ENCODE measurements around the gene SYCP3.
A peak's percentile ranks its signal among the peaks of the same experiment; 100 is the strongest.
"Not testable (repeated sequence)": the region's sequence is repeated elsewhere in the genome, so short reads cannot be mapped to it uniquely, and the experiment has no call there.

Gene SYCP3

DNA sequence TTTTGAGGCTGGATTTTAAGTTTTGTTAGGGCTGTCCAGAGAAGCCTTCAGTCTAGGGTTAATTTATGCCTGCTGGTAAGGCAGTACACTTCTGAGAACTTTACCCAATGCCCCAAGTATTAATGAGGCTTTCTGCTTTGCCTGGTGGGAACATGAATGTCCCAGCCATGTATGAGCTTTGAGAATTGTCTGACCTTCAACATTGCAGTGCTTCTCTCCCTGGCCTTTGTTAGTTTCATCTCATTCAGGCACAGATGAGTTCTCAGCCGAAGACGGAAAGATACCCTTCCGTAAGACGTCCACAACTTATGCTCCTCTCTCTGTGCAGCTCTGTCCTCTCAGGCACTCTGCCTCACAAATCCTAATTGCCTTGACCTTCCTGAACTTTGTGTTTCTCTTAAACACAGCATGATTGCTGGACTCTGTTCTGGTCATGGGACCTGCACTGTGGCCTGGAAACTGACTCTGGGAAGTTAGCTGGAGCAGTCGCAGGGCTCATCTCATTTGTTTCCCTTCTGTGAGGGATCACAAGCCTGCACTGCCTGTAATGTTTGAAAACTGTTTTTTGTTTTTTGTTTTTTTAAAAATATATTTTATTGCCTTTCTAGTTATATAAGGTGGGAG lies 26.1 kb downstream of the SYCP3 start:
- DNase-seq (ENCODE audit: low read depth in 2 of 2), result no peak

DNA sequence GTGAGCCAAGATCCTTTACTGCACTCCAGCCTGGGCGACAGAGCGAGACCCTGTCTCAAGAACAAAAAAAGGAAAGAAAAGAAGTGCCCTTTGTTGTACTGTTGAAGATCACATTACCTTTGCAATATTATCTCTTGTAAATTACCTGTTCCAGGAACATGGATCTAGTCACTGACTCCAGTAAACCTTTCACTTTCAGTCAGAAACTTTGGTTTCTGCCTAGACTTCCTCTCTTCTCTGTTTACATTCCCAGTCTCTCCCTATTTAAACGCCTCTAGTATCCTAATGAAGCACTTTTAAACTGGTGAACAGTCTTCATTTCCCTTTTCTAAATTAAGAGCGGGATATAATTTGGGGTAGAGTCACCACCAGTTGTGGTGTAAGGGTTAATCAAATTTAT lies 29.0 kb downstream of the SYCP3 start:
- DNase-seq (ENCODE audit: low read depth in 2 of 2), result no peak

DNA sequence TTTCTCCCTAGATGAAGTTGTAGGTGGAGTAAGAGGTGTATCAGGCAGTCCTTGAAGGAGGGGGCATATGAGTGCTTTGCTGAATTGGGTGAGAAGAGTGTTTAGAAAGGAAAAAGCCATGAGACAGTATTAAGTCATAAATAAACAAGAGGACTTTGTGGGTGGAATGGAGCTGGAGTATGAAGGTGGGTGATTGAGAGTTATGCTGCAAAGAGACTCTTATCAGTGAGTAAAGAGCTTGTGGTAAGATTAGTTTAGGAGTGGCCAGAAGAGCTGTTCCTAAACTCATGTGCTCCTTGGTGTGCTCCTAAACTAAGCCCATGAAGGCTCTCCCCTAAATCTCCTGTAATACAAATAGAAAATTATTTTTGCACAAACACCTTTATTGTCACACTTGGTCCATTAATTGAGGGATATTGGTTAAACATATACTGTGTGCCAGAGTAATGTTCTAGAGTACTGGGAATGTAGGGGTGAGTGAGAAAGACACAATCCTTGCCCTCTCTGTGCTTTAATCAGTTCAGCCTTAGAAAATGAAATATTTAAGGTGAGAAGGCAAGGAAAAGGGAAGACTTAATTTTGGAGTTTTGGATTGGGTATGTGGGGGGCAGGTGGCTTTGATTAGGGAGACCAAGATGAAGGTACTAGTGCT lies 32.0 kb downstream of the SYCP3 start:
- no peak for DNase-seq (ENCODE audit: low read depth in 2 of 2)

DNA sequence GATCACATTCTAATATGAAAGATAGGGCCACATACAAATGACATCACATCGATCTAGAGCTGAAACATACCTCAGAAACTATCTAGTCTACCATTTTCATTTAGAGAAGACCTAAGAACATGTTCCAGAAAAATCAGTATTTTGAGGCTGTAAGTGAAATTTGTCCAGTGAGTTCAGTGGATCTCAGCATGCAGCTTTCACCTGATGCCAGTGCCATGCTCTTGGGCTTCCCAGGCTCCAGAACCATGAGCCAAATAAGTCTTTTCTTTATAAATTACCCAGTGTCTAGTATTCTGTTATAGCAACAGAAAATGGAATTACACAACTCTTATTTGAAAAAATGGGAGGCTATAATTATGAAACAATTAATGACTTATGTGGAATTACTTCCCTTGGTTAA lies 32.9 kb downstream of the SYCP3 start:
- DNase-seq (ENCODE audit: low read depth in 2 of 2), result no peak

DNA sequence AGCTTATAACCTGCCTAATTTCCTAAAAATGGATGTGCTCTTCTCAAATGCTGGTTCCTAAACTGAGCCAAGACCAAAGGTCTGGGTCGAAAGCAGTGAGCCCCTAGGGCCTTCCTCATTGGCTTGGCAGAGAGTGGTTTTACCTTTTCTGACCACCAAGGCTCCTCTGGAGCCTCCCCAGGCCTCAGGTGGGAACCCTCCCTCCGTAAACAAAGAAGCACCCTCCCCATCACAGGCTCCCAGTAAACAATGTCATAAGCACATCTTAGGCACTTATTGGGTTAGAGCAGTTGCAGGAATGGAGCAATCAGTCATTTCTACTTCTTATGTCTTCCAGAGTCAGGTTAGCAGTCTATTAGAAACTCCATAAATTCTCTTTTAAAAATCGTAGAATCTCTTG lies 35.8 kb downstream of the SYCP3 start:
- DNase-seq (ENCODE audit: low read depth in 2 of 2), result no peak

DNA sequence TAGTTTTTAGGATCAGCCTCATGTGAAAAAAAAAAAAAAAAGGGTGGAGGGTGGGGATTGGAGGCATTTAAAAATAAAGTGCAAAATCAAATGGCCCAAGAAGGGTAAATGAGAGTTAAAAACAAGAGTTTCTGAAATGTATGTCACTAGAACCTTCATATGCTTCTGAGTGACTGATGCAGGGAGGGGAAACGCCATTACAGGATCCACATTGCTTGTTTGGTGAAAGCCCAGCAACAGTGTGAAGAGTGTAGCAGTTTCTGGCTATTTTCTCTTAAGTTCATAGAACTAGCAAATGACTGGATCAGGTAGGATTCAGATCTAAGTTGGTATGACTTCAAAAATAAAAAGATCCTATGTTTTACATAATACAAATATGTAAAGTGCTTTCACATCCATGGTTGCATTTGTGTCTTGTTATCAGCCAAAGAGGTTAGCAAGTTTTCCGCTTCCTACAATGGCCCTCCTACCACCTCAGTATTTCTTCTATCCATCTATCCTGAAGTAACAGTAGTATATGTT lies 38.9 kb downstream of the SYCP3 start:
- DNase-seq (ENCODE audit: low read depth in 2 of 2), result no peak

DNA sequence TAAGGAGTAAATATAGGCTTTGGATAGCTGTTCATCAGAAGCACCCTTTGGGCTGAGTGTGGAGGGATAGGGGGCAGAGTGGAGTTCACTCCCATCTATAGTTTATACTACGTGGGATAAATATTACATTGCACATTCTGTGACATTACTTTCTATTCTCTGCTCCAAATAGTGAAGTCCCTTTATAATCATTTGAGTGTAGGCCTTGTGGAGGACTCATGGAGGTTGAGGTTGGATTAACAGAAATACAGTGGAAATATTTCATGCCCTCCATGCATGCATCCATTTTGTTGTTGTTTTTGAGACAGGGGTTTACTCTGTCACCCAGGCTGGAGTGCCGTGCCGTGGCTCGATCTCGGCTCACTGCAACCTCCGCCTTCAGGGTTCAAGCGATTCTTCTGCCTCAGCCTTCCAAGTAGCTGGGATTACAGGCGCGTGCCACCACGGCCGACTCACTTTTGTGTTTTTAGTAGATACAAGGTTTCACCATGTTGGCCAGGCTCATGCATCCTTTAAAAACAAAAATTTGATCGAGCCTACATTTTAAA lies 40.4 kb downstream of the SYCP3 start:
- no peak for DNase-seq (ENCODE audit: low read depth in 2 of 2)

DNA sequence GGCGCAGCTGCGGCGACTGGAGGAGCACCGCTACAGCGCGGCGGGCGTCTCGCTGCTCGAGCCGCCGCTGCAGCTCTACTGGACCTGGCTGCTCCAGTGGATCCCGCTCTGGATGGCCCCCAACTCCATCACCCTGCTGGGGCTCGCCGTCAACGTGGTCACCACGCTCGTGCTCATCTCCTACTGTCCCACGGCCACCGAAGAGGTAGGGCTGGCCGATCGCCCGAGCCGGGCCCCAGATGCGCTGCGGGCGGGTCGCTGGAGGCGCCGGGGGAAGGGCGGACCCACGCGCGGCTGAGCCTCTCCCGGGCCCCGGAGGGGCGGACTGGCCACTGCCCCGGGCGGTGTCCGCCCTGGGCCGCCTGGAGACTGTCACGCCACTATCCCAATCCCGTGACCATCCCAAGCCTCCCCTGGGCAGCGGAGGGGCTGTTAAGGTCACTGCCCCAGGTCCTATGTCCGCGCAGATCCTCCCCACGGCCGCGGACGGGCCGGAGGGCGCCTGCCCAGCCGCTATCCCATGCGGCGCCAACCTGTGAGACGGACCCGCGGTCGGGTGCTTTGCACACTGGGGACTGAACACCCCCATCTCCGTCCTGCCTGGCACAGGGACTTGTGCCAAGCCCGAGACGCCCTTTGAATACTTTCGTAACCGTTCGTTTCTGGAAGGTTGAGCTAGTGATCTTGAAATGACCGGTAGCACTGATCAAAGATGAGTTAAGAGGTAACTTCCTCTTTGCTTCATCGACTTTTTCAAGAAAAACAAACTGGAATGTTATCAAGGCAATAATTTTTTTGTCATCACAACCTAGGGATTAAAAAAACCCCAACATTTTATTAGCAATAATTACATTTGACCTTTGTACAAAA lies 41.1 kb downstream of the SYCP3 start:
- DNase-seq (ENCODE audit: low read depth in 2 of 2), result no peak

DNA sequence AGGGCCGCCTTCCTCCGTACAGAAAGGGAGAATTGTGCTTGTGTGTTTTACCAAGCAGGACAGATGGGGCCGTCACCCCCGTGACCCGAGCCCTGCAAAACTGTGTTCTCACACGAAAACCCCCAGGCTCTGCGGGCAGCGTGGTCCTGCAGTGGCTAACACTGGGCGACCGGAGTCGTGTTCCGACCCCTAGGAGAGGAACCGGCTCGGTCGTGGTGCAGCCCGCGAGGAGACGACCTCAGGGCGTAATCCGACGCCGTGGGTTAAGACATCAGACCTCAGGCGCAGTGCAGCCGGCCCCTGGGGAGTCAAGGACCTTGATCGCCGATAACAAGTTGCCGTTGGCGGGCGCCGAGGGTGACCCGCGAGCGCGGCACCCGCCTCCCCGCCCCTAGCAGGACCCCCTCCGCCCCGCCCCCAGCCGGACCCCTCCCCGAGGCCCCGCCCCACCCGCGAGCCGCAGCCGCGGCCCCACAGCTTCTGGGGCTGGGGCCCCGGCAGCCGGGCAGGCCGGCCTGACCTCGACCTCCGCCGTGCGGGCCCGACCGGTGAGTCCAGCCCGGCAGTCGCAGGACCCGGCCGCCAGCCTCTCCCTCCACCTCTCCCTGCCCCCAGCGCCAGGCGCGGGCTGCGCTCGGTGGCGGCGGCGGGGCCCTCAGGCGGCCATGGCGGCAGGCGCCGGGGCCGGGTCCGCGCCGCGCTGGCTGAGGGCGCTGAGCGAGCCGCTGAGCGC lies 41.9 kb downstream of the SYCP3 start, which contains the start of gene CHPT1:
TSS of gene CHPT1 (plus strand) at position 444 of the 733 bp plus-strand sequence. CDS start at position 666, 222 bp downstream.
- peak; percentile 13 to 19 for DNase-seq (ENCODE audit: low read depth in 2 of 2)

DNA sequence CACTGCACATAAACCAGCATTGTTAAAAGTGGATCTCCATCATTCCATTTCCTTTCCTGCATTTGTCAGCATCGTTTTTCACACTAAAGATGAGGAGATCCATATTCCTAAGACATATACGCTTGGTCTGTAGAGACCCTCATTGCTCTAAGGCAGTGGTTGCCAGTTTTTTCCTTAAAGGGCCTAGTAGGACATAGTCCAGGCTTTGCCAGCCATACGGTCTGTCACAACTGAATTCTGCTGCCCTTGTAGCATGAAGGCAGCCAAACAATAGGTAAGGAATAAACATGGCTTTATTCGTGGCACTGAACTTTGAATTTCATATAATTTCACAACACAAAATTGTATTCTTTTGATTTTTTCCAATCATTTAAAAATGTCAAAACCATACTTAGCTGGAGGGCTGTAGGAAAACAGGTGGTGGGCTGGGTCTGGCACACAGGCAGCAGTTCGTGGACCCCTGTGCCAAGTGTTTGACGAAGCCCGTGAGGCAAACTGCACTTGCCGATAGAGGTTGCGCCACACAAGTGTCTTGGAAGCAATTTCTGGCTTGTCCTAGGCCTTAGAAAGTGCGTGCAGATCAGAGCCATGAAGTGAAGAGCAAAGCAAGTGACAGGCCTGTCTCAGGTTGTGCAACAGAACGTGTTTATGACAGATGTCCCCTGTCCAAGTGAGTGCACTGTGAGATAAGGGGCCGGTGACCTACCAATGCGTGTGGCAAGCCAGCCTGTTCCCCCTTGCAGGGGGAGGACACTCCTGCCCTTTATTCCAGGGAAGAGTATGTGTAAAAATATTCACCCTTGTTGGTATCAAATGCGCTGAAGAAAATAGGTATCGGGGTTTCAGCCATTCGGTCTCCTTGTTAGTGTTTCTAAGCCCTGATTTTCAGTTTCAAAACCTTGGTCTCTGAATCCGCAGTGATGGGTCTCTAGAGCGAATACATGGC lies 42.7 kb downstream of the SYCP3 start:
- DNase-seq (ENCODE audit: low read depth in 2 of 2), result no peak

DNA sequence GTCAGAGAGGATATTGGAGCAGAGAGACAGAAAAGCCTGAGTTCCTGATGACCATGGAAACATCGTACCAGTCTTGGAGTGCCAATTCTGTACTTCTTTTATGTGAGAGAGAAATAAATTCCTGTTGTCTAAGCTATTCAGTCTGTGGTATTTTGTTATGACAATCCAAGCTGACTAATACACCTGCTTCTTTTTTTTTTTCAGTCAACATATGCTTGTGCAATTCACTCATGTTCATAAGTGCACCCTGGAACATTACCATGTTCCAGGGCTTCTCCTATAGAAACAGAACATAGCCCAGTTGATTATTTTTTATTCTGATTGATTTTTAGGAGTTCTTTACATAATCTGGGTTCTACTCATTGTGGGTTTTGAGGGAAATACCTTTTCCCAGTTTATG lies 43.6 kb downstream of the SYCP3 start:
- no peak for DNase-seq (ENCODE audit: low read depth in 2 of 2)

DNA sequence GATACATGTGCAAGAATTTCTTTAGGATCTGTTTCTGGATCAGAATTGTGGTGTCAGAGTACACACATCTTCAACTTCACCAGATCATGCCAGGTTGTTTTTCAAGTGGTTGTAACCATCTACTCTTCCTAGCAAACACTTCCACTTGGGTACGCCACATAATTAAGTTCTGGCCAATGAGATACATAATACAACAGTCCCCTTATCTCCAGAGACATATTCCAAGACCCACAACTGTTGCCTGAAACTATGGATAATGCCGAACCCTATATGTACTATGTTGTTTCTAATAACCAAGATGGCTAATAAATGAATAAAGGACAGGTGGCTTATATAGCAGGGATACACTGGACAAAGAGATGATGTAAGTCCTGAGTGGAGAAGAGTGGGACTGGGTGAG lies 44.3 kb downstream of the SYCP3 start:
- no peak for DNase-seq (ENCODE audit: low read depth in 2 of 2)

DNA sequence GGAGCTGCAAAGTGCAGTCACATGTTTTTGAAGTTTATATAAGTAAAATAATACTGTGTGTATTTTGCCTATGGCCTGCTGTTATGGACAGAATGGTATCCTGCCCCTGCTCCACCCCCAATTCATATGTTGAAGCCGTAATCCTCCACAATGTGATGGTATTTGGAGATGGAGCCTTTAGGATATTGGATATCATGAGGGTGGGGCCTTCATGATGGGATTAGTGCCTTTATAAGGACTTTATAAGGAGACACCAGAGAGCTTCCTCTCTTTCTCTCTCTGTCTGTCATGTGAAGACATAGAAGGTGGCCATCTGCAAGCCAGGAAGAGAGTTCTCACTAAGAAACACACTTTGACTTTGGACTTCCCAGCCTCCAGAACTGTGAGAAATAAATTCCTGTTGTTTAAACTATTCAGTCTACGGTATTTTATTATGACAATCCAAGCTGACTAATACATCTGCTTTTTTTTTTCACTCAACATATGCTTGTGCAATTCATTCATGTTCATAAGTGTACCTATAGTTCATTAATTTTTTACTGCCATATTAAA lies 44.9 kb downstream of the SYCP3 start:
- DNase-seq (ENCODE audit: low read depth in 2 of 2), result no peak

DNA sequence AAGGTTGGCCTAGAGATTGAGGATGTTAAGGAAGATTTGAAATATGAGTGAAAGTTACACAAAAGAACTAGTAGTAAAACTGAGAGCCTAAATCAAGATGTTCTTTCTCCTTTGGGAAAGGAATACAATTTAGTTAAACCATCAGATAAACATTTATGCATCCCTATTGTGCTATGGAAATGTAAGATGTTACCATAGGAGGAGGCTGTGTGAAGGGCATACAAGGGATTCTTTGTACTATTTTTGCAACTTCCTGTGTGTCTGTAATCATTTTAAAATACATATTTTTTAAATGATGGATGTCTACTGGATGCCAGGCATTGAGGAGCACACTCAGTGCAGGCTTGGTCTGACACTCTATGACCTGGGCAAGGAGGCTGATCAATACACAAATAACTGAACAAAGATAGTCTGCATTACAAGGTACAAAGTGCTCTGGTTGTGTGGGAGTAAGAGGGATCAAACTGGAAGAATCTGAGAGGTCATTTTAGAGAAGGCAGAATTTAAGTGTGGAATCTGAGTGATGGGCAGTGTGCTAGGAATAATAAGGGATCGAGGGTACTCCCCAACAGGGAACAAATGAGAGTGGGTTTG lies 47.7 kb downstream of the SYCP3 start:
- no peak for DNase-seq (ENCODE audit: low read depth in 2 of 2)

DNA sequence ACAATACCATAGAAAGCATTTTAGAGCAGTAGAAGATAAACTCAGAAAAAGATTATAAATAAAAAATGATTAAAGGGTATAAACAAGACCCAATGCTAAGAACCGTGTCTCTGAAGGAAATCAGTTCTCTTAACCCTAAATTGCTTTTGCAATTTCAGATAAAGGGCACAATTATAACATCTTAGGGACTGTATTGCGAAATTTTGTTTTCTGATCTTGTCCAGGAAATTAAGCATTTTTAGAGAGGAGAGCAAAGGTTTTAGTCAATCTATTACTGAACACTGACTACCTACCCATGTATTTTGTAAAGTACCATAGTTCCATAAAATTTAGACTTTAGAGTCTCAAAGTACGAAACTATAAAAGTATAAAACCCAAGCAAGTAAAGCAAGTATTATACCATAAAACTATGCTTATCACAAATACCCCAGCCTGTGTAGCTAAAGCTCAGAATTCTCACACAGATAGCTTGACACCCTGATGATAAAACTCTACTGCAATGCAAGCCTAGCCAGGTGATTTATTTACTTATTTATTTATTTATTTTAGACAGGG lies 48.6 kb downstream of the SYCP3 start:
- DNase-seq (ENCODE audit: low read depth in 2 of 2), result no peak

DNA sequence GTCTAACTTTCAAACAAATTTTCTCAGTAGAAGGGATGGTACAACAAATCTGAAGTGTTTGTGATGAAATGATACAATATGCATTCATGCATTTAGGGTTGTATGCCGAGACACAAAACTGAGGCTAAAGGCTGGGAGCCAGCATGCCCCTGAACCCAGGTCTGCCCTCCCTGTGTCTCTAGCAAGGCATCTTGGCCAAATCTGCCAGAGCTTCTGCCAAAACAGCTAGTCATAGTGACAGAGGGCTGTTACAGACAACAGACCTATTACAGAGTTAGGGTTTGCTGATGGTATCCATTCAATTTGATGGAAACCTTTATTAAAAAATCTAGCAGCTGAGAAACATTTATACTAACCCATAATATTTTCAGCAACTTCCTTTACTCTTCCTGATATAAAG lies 53.1 kb downstream of the SYCP3 start:
- DNase-seq (ENCODE audit: low read depth in 2 of 2), result no peak

DNA sequence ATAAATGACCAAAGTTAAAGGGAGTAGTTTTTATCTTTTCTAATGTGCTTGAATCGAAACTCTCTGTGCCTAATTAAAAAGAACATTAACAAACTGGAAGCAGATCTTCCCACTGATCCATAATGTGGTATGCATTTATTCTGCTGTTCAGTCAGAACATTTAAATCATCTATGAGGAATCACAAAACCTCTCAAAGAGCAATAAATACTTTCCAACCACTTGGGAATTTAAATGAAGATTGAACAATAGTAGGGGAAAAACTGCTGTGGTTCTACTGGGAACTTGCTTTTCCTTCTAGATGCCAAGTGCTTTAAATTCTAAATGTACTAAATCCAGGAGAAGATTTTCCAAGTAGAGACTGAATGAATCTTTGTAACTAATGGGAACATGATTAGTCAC lies 54.2 kb downstream of the SYCP3 start:
- no peak for DNase-seq (ENCODE audit: low read depth in 2 of 2)

DNA sequence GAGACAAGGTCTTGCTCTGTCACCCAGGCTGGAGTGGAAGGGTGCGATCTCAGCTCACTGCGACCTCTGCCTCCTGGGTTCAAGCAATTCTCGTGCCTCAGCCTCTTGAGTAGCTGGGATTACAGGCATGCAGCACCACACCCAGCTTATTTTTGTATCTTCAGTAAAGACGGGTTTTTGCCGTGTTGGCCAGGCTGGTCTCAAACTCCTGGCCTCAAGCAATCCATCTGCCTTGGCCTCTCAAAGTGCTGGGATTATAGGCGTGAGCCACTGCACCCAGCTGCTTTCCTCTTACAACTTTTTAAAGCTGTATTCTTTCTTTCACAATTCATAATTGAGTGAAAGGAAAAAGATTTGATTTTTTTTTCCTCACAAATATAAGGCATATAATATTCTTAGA lies 57.6 kb downstream of the SYCP3 start:
- not testable (repeated sequence) for DNase-seq (ENCODE audit: low read depth in 2 of 2)

DNA sequence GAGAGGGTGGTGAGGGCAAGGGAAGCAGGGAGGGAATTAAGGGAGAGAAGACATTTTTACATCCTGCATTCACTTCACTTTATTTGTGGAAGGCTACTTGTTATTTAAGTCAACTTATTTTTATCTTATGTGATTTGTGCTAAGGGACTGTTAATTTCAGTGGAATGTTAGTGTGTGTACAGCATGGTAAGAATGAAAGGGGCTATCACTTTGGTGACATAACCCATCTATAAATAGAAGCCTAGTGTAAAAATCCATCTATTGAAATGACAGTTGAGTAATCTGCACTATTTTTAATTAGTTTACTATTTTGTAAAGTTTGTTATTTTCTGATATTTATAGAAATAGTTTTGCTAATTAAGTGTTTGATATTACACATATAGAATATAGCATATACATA lies 58.6 kb downstream of the SYCP3 start:
- no peak for DNase-seq (ENCODE audit: low read depth in 2 of 2)

All from activated CD8-positive, alpha-beta memory T cell treated with anti-CD3 and anti-CD28 coated beads for 4 hours (primary cell).